Measurements from ENCODE around the gene RFPL3. TPM values are rescaled to one million over a fixed set of nuclear protein-coding genes. Genes with fewer than 3 reads are reported as not detected.
"Not testable (repeated sequence)": the region's sequence is repeated elsewhere in the genome, so short reads cannot be mapped to it uniquely, and the experiment has no call there.

Gene RFPL3
- total and polyA plus RNA-seq, 7 donors: not detected

GRCh38 chr22:32336121-32336603, 21.5 kb upstream of the RFPL3 start:
- Histone ChIP-seq H3K36me3 (ENCODE audit: insufficient read depth in 1 of 2, low read depth in 1 of 2) (no peaks in the 10 kb centered on the region), H3K4me1 (no peaks in the 10 kb centered on the region), H3K9me3 (no peaks in the 10 kb centered on the region), H3K27me3 (ENCODE audit: insufficient read depth in 3 of 3, low read length in 2 of 3) (peaks cover 0 to 20% (median 5%) of the 10 kb centered on the region in 3 donors), H3K27ac (no peak overlapping the region), H3K4me3 (no peak overlapping the region)
- 54 to 62% (median 56%) methylated on average over 13 of the region's 13 CpGs for WGBS, 3 donors
- DNase-seq: no peak
- no peak for ATAC-seq
- intact Hi-C loops (cut with DNase I): no loop called here
- TF ChIP-seq CTCF (IDR thresholded peaks at IDR 0.05): no peak

GRCh38 chr22:32336771-32337424, 20.8 kb upstream of the RFPL3 start:
- H3K4me1 ChIP-seq: no peaks in the 10 kb centered on the region
- no peak for DNase-seq
- WGBS, 3 donors: 31 to 42% (median 36%) methylated on average over 10 of the region's 10 CpGs
- no peak overlapping the region for H3K4me3 ChIP-seq
- no peak for TF ChIP-seq CTCF (IDR thresholded peaks at IDR 0.05)
- ATAC-seq: no peak
- H3K27me3 ChIP-seq (ENCODE audit: insufficient read depth in 3 of 3, low read length in 2 of 3): peaks cover 0 to 20% (median 5%) of the 10 kb centered on the region in 3 donors
- no peaks in the 10 kb centered on the region for H3K9me3 ChIP-seq
- intact Hi-C loops (cut with DNase I): no loop called here
- H3K36me3 ChIP-seq (ENCODE audit: insufficient read depth in 1 of 2, low read depth in 1 of 2): no peaks in the 10 kb centered on the region
- H3K27ac ChIP-seq: no peak overlapping the region

- H3K4me3 ChIP-seq; ATAC-seq; DNase-seq; H3K27ac ChIP-seq; intact Hi-C loops (cut with DNase I); H3K4me1 ChIP-seq; H3K36me3 ChIP-seq (ENCODE audit: insufficient read depth in 1 of 2, low read depth in 1 of 2); H3K9me3 ChIP-seq: not testable (repeated sequence)
- peaks cover 0 to 17% (median 5%) of the 10 kb centered on the region in 3 donors for H3K27me3 ChIP-seq (ENCODE audit: insufficient read depth in 3 of 3, low read length in 2 of 3)
- 57 to 67% (median 65%) methylated on average over 6 of the region's 6 CpGs for WGBS, 3 donors
Observed at GRCh38 chr22:32337425-32337824, 20.2 kb upstream of the RFPL3 start.

- Histone ChIP-seq H3K27ac (no peak overlapping the region), H3K9me3 (no peaks in the 10 kb centered on the region), H3K4me1 (no peaks in the 10 kb centered on the region), H3K36me3 (ENCODE audit: insufficient read depth in 1 of 2, low read depth in 1 of 2) (no peaks in the 10 kb centered on the region), H3K4me3 (no peak overlapping the region), H3K27me3 (ENCODE audit: insufficient read depth in 3 of 3, low read length in 2 of 3) (peaks cover 0 to 21% (median 5%) of the 10 kb centered on the region in 3 donors)
- intact Hi-C loops (cut with DNase I): no loop called here
- 72 to 75% (median 75%) methylated on average over 10 of the region's 10 CpGs for WGBS, 3 donors
- TF ChIP-seq CTCF (IDR thresholded peaks at IDR 0.05): no peak
- ATAC-seq: no peak
- DNase-seq: no peak
Observed at GRCh38 chr22:32338757-32339156, 18.9 kb upstream of the RFPL3 start.

- intact Hi-C loops (cut with DNase I): no loop called here
- DNase-seq (no peak), ATAC-seq (no peak)
- 85 to 89% (median 87%) methylated on average over 23 of the region's 23 CpGs for WGBS, 3 donors
- no peak overlapping the region for H3K4me3 ChIP-seq
- TF ChIP-seq CTCF (IDR thresholded peaks at IDR 0.05): no peak
- no peaks in the 10 kb centered on the region for H3K36me3 ChIP-seq (ENCODE audit: insufficient read depth in 1 of 2, low read depth in 1 of 2)
- peaks cover 0 to 25% (median 5%) of the 10 kb centered on the region in 3 donors for H3K27me3 ChIP-seq (ENCODE audit: insufficient read depth in 3 of 3, low read length in 2 of 3)
- no peaks in the 10 kb centered on the region for H3K4me1 ChIP-seq
- no peak overlapping the region for H3K27ac ChIP-seq
- H3K9me3 ChIP-seq: no peaks in the 10 kb centered on the region
Observed at GRCh38 chr22:32339190-32340012, 18.3 kb upstream of the RFPL3 start.
